Activated gamma-delta T cell (primary cell): ENCODE results near the gene REG1A.

Experiments used
- DNase-seq: peaks from one replicate; lab custom pipeline; 2025; lab: John Stamatoyannopoulos, UW

REG1A gene

GRCh38 chr2:79125721-79125985, 5.4 kb downstream of the REG1A start:
- no peak for DNase-seq

GRCh38 chr2:79128406-79128805, 8.1 kb downstream of the REG1A start:
- DNase-seq: no peak

- DNase-seq: no peak
Measured at GRCh38 chr2:79129260-79129659, 9.0 kb downstream of the REG1A start.

- no peak for DNase-seq
Measured at GRCh38 chr2:79129804-79130203, 9.5 kb downstream of the REG1A start.

- no peak for DNase-seq
Measured at GRCh38 chr2:79131687-79132086, 11.4 kb downstream of the REG1A start.

- DNase-seq: no peak
Measured at GRCh38 chr2:79138385-79138784, 18.1 kb downstream of the REG1A start.

- DNase-seq: no peak
Measured at GRCh38 chr2:79139423-79139822, 19.1 kb downstream of the REG1A start.

GRCh38 chr2:79155826-79156476, 35.7 kb downstream of the REG1A start:
- DNase-seq: no peak

GRCh38 chr2:79159030-79159429, 38.7 kb downstream of the REG1A start:
- no peak for DNase-seq

GRCh38 chr2:79159653-79160052, 39.4 kb downstream of the REG1A start, which contains the start of gene REG3A:
Gene REG3A, minus strand, starts transcription at chr2:79159753. Its CDS starts 348 bp downstream, at chr2:79159405.
- DNase-seq: no peak

GRCh38 chr2:79162132-79162531, 41.8 kb downstream of the REG1A start:
- no peak for DNase-seq

GRCh38 chr2:79162801-79163200, 42.5 kb downstream of the REG1A start:
- no peak for DNase-seq

- no peak for DNase-seq
Measured at GRCh38 chr2:79171348-79171958, 51.2 kb downstream of the REG1A start.
